ENCODE data around the gene AAGAB. TPM values are rescaled to one million over a fixed set of nuclear protein-coding genes. Genes with fewer than 3 reads are reported as not detected.

Gene AAGAB
- total RNA-seq, 4 donors from 2014 or later = 17.3 to 25.9 (median 21.6) TPM

DNA sequence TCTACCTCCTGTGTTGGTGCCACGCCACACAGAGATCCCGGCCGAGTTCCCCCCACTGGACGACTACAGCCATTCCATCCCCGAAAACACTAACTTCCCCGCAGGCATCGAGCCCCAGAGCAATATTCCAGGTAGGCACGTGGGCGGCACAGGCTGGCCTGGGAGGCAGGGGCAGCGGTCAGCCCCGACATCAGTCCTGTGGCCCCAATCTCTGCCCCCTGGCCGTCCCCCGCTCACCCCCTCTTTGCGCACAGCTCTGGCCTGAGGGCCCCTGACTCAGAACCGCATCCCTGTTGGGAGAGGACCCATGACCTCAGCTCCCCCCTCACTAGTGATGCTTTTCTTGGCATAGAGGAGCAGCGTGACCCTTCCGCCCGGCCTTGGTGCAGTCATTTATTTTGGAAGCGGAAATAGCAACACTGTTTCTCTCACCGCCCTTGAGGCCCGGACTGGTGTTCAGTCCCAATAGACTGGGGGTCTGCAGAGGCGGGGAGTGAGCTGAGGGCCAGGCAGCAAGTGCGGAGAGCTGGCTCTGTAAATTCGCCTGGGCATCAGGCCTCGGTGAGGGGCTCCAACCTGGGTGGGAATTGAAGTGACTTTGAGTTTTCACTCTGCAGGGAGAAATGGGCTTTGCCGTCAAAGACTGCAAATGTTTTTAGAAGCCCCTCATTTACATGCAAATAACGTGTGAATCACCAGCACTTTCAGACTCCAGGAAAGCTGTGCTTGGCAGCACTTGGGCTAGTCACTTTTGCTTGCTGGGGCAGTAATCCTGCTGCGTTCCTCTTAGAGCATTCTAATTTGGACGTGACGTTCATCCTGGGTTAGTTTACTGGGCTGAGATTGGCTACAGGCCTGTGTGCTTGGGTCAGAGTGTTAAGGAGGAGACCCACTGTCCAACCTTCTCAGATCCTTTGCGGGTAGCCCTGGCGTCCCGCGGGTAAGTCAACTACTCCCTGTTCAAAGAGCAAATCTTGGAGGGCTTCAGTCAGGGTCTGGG lies 88.9 kb downstream of the AAGAB start:
- TF ChIP-seq CTCF (IDR thresholded peaks at IDR 0.05; ENCODE audit: low read depth) = no peak

- TF ChIP-seq CTCF (IDR thresholded peaks at IDR 0.05; ENCODE audit: low read depth) = no peak
Observed at GRCh38 chr15:67164811-67165253, 89.6 kb downstream of the AAGAB start.

- TF ChIP-seq CTCF (IDR thresholded peaks at IDR 0.05; ENCODE audit: low read depth) = no peak
Observed at GRCh38 chr15:67164401-67164791, 90.1 kb downstream of the AAGAB start.

DNA sequence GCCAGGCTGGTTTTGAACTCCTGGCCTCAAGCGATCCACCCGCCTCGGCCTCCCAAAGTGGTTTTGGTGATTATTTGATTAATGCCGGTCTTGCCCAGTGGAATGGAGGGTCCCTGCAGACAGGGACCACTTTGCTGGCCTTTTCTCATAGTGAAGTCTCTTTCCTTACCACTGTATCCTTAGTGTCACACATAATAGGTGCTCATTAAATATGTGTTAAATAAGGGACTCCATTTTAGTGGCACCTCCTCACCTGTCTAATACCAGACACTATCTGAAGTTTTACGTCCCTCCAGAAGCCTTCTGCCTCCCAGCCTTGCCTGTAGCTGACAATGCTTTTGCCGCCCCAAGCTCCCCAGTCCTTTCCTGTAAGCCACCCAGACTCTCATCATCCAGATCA lies 91.3 kb downstream of the AAGAB start:
- no peak for TF ChIP-seq CTCF (IDR thresholded peaks at IDR 0.05; ENCODE audit: low read depth)

DNA sequence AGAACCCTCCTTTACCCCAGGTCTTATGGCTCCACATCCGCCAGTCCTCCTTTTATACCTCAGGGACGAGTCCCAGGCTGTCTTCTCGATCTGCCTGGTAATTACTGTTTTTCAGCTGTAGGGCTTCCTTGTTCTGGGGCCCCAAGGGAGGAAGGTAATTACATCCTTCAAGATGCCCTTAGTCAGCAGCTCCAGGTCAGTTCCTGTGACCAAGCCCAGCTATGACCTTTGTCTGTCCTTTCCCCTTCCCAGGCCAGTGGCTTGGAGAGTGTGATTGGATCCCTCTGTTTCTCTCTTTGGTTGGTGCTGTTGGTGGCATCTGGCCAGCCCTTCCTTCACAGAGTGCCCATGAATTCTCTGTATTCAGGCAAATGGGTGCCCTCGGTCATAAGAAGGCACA lies 92.6 kb downstream of the AAGAB start:
- TF ChIP-seq CTCF (IDR thresholded peaks at IDR 0.05; ENCODE audit: low read depth) = no peak

- no peak for TF ChIP-seq CTCF (IDR thresholded peaks at IDR 0.05; ENCODE audit: low read depth)
Observed at GRCh38 chr15:67161412-67161811, 93.0 kb downstream of the AAGAB start.

- TF ChIP-seq CTCF (IDR thresholded peaks at IDR 0.05; ENCODE audit: low read depth) = no peak
Observed at GRCh38 chr15:67158367-67158766, 96.1 kb downstream of the AAGAB start.

Measured in subcutaneous adipose tissue (tissue), 4 donors.